Gastrocnemius medialis (tissue), 4 donors: ENCODE data around the gene BICD1.

ENCODE experiments used
- CTCF ChIP-seq, 5 experiments: fragments of 450-650 bp in 3 of 5; fragments of 200-600 bp in 2 of 5; sonication (generic) in 2 of 5; IDR thresholded peaks in 4 of 5; conservative IDR thresholded peaks in 1 of 5; 1 replicate in 4 of 5; 2 replicates in 1 of 5; pipeline ENCODE4 v1.5.1; 2016 to 2019; ENCODE audit warnings: antibody characterized with exemption in 5 of 5, mild to moderate bottlenecking in 3 of 5, moderate library complexity in 3 of 5
- POLR2A ChIP-seq, 2 donors: fragments of 450-650 bp; IDR thresholded peaks; one replicate each; pipeline ENCODE4 v1.6.1; 2017; ENCODE audit warnings: antibody characterized with exemption in 2 of 2, mild to moderate bottlenecking in 2 of 2, moderate library complexity in 2 of 2

- no peak for TF ChIP-seq CTCF (IDR thresholded peaks at IDR 0.05 in 4 of 5, conservative IDR thresholded peaks at IDR 0.05 in 1 of 5)
- no peak for TF ChIP-seq POLR2A (IDR thresholded peaks at IDR 0.05)
Observed at GRCh38 chr12:32063796-32064195, 42.9 kb upstream of the BICD1 start.
